Keratinocyte (primary cell): ENCODE data around the gene NUP214.

Experiments
- EZH2 ChIP-seq: IDR thresholded peaks from one replicate; pipeline ENCODE4 v1.6.1; 2012; ENCODE audit warnings: inconsistent platforms, mild to moderate bottlenecking, low read length, moderate library complexity
- TF ChIP-seq, protein P1 (sequence below), 3 experiments: IDR thresholded peaks in 1 of 3; conservative IDR thresholded peaks in 1 of 3; optimal IDR thresholded peaks in 1 of 3; 2 replicates in 2 of 3; 3 replicates in 1 of 3; pipeline versions ENCODE3 to v1.5.1; 2011; ENCODE audit warnings: low read length in 3 of 3, mild to moderate bottlenecking in 3 of 3, moderate library complexity in 2 of 3, control low read depth in 1 of 3, inconsistent platforms in 1 of 3; ENCODE audit not compliant: insufficient read depth in 2 of 3; ENCODE audit errors: extremely low read depth in 1 of 3

DNA sequence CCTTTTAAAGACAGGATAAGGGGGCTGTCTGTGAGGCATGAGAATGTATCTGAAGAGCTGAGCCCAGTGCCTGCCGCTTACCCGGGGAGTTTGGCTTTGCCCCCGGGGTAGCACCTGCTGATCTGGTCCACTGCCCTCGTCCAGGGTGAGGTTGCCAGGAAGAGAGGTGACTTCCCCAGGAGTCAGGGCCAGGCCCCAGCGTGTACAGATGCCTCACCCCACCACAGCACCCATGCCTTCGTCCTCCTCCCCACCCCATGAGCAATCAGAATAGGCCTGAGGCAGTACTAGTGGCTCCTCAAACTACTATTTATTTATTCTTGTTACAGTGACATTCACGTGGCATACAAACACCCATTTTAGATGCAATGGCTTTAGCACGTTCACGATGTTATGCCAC, 44.8 kb upstream of the NUP214 start:
- TF ChIP-seq, protein P1, sequence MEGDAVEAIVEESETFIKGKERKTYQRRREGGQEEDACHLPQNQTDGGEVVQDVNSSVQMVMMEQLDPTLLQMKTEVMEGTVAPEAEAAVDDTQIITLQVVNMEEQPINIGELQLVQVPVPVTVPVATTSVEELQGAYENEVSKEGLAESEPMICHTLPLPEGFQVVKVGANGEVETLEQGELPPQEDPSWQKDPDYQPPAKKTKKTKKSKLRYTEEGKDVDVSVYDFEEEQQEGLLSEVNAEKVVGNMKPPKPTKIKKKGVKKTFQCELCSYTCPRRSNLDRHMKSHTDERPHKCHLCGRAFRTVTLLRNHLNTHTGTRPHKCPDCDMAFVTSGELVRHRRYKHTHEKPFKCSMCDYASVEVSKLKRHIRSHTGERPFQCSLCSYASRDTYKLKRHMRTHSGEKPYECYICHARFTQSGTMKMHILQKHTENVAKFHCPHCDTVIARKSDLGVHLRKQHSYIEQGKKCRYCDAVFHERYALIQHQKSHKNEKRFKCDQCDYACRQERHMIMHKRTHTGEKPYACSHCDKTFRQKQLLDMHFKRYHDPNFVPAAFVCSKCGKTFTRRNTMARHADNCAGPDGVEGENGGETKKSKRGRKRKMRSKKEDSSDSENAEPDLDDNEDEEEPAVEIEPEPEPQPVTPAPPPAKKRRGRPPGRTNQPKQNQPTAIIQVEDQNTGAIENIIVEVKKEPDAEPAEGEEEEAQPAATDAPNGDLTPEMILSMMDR (optimal IDR thresholded peaks at IDR 0.05 in 1 of 3, IDR thresholded peaks at IDR 0.05 in 1 of 3, conservative IDR thresholded peaks at IDR 0.05 in 1 of 3; ENCODE audit: extremely low read depth in 1 of 3, insufficient read depth in 2 of 3, low read length in 3 of 3): no peak
- TF ChIP-seq EZH2: no peak
